ENCODE measurements around the gene KRT6A.

Gene KRT6A

DNA sequence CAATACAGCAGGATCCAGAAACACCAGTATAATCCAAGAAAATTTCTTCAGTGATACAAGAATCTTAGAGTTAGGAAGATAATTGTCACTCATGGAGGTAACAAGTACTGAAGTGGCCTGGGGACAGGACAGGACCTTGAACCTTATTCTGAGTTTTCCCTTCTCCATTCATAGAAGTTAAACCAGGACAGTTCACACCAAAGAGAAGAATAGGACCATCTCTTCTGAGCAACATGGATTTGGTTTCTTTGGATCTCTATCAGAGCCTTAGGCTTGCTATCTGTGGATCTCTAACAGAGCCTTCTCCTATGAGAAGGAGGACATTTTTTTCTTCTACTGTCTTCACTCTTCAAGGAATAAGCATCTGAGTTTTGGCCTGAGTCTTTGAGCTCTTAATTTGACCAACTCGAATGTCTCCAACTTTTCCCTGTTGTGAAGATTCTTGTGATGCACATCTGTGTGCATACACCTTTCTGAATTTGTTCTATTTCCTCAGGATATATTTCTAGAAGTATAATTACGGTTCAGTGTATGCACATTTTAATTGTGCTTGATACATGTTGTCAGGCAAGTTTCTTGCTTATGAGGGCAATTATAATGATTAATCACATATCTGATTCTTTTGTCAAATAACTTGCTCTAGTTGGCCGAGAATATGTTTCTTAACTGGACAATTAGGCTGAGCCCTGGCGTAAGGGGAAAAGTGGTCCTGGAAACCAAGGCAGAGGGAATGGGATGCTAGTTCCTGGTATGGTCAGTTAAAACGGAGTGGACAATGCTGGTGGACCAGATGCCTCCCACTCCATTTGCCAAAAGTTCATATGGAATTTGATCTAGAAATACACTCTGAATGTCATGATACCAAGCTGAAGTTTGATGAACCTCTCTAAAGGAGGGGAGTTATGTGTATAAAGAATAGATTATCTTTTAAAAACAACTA, 6.6 kb downstream of the KRT6A start:
- H3K4me3 ChIP-seq (ENCODE audit: low read length), result no peak overlapping the region
- TF ChIP-seq, protein P1, sequence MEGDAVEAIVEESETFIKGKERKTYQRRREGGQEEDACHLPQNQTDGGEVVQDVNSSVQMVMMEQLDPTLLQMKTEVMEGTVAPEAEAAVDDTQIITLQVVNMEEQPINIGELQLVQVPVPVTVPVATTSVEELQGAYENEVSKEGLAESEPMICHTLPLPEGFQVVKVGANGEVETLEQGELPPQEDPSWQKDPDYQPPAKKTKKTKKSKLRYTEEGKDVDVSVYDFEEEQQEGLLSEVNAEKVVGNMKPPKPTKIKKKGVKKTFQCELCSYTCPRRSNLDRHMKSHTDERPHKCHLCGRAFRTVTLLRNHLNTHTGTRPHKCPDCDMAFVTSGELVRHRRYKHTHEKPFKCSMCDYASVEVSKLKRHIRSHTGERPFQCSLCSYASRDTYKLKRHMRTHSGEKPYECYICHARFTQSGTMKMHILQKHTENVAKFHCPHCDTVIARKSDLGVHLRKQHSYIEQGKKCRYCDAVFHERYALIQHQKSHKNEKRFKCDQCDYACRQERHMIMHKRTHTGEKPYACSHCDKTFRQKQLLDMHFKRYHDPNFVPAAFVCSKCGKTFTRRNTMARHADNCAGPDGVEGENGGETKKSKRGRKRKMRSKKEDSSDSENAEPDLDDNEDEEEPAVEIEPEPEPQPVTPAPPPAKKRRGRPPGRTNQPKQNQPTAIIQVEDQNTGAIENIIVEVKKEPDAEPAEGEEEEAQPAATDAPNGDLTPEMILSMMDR (conservative IDR thresholded peaks at IDR 0.05; ENCODE audit: low read length), result no peak
- no peak for DNase-seq (ENCODE audit: low read depth)

DNA sequence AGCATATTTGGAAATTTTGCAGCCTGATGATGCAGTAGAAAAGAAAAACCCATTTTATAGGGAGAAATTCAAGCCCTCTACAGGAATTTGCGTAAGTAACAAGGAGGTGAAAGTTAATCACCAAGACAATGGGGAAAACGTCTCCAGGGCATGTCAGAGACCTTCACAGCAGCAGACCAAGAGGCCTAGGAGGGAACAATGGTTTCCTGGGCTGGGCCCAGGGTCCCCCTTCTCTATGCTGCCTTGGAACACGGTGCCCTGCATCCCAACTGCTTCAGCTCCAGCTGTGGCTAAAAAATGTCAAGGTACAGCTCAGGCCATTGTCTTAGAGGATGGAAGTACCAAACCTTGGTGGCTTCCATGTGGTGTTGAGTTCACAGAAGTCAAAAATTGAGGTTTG, 13.0 kb downstream of the KRT6A start:
- DNase-seq (ENCODE audit: low read depth), result no peak
- H3K4me3 ChIP-seq (ENCODE audit: low read length), result no peak overlapping the region

DNA sequence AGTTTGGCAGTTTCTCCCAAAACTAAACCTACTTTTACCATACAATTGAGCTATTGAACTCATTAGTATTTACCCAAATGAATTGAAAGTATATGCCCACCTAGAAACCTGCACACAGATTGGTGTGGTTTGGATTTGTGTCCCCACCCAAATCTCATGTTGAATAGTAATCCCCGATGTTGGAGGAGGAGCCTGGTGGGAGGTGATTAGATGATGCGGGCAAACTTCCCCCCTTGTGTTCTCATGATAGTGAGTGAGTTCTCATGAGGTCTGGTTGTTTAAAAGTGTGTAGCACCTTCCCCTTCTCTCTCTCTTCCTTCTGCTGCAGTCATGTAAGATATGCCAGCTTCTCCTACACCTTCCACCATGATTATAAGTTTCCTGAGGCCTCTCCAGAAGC, 15.4 kb downstream of the KRT6A start:
- H3K4me3 ChIP-seq (ENCODE audit: low read length), result no peak overlapping the region
- TF ChIP-seq, protein P1 (conservative IDR thresholded peaks at IDR 0.05; ENCODE audit: low read length), result no peak
- DNase-seq (ENCODE audit: low read depth), result no peak

More for the DNA sequence above, 13.0 kb downstream of the KRT6A start:
- TF ChIP-seq, protein P1 (conservative IDR thresholded peaks at IDR 0.05; ENCODE audit: low read length), result no peak

DNA sequence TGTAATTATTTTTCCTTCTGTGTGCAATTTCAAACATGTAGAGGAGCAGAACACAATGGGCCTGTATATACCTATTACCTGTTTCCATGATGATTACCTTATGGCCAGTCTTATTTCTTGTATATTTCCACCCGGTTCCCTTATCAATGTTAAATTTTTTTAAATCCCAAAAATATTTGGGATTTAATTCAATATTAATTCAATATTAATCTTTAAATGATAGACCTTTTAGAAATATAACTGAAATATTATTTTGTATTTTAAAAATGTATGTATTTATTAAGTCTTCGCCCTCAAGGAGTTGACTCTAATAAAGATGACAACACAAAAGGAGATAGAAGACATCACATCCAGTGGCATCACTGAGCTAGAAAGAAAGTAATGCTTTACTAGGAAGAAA, 18.8 kb downstream of the KRT6A start:
- no peak for DNase-seq (ENCODE audit: low read depth)
- no peak overlapping the region for H3K4me3 ChIP-seq (ENCODE audit: low read length)
- TF ChIP-seq, protein P1 (conservative IDR thresholded peaks at IDR 0.05; ENCODE audit: low read length), result no peak

DNA sequence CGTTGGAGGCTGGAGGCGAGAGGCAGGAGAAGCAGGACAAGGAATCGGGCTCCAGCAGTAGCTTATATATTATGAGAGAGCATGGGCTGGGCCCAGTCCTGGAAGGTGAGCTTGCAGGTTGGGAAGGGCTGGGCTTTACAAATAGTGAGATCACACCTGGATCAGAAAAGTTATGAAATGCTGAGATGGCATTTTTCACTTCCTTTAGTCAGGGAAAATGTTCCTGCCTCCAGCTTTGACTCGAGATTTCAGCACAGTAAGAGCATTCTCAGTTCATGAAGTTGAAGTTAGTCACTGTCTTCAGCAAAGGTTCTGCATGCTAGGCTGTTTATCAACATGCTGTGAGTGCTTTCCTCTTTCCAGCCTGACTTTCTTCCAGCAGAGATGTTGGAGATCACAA, 19.3 kb downstream of the KRT6A start, which contains the start of gene KRT6C:
Gene KRT6C, minus strand, starts transcription at position 38 of the 400 bp plus-strand sequence. CDS start 68 bp downstream, outside the sequence.
- no peak within 1 kb of the TSS for H3K4me3 ChIP-seq (ENCODE audit: low read length)
- DNase-seq (ENCODE audit: low read depth), result no peak
- TF ChIP-seq, protein P1 (conservative IDR thresholded peaks at IDR 0.05; ENCODE audit: low read length), result no peak

DNA sequence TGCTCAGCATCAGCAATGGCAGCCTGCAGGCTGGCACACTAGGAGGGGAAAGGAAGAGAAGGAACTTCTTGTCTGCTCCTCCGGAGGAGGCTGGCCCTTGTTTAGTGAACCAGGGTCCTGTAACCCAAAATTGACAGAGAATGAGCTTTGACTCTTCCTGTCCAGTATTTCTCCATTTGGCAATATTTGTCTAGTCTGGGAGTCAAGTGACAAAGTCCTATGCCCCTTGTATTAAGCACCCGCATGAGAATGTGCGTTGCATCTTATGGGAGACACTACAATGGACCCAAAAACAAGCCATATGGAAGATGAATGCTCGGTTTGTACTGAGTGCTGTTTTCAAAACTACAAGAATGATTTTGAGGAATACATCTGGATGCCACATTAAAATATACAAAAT, 23.2 kb downstream of the KRT6A start:
- TF ChIP-seq, protein P1 (conservative IDR thresholded peaks at IDR 0.05; ENCODE audit: low read length), result no peak
- no peak for DNase-seq (ENCODE audit: low read depth)
- H3K4me3 ChIP-seq (ENCODE audit: low read length), result no peak overlapping the region

DNA sequence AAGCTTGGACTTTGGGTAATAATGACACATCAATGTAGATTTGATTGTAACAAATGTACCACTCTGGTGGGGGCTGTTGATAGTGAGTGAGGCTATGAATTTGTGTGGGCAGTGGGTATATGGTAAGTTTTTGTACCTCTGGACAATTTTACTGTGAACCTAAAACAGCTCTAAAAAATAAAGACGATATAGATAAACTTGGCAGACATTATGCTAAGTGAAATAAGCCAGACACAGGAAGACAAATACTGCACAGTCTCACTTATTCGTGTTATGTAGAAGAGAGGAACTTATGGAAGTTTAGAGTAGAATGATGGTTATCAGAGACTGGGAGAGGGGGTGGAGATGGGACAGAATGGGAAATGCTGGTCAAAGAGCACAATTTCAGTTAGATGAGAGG, 28.2 kb downstream of the KRT6A start:
- no peak for DNase-seq (ENCODE audit: low read depth)
- H3K4me3 ChIP-seq (ENCODE audit: low read length), result no peak overlapping the region

More for the DNA sequence above, 28.2 kb downstream of the KRT6A start:
- TF ChIP-seq, protein P1 (conservative IDR thresholded peaks at IDR 0.05; ENCODE audit: low read length), result no peak

Data from AG10803 (cell line).